Thoracic aorta (tissue), 2 donors: ENCODE data around the gene PRKN. TPM values are rescaled to one million over a fixed set of nuclear protein-coding genes. Genes with fewer than 3 reads are reported as not detected.
"Not testable (repeated sequence)": the region's sequence is repeated elsewhere in the genome, so short reads cannot be mapped to it uniquely, and the experiment has no call there.

Experiments used
- ATAC-seq: fragments of 150-250 bp; one replicate; pipeline ENCODE4 v1.8.0; 2017; ENCODE audit warnings: low read depth; ENCODE audit not compliant: insufficient number of reproducible peaks, low FRiP score
- DNase-seq: peaks from one replicate; pipeline ENCODE4 v3.0.0-alpha.2; 2020; ENCODE audit warnings: low spot score
- H3K27ac ChIP-seq, 2 donors: fragments of 200-600 bp; sonication (generic); 1 replicate in 1 of 2; 2 replicates in 1 of 2; pipeline ENCODE4 v1.5.1; 2016; ENCODE audit warnings: mild to moderate bottlenecking in 2 of 2, moderate library complexity in 2 of 2
- H3K27me3 ChIP-seq: fragments of 200-600 bp; sonication (generic); replicated peaks from 2 replicates; pipeline ENCODE4 v1.6.0; 2016; ENCODE audit warnings: mild to moderate bottlenecking; ENCODE audit not compliant: insufficient read depth
- H3K36me3 ChIP-seq: fragments of 200-600 bp; sonication (generic); one replicate; pipeline ENCODE4 v1.5.1; 2016
- H3K4me1 ChIP-seq, 2 donors: fragments of 200-600 bp; sonication (generic); 1 replicate in 1 of 2; 2 replicates in 1 of 2; pipeline versions ENCODE4 v1.5.1 to v1.6.0; 2016; ENCODE audit warnings: low read depth in 2 of 2, mild to moderate bottlenecking in 1 of 2; ENCODE audit not compliant: control insufficient read depth in 1 of 2
- H3K4me3 ChIP-seq: fragments of 200-600 bp; sonication (generic); 2 replicates; pipeline ENCODE4 v1.5.1; 2016; ENCODE audit warnings: mild to moderate bottlenecking
- H3K9me3 ChIP-seq: fragments of 200-600 bp; sonication (generic); 2 replicates; pipeline ENCODE4 v1.5.1; 2016
- CTCF ChIP-seq: fragments of 200-600 bp; sonication (generic); IDR thresholded peaks from one replicate; pipeline ENCODE4 v1.5.1; 2019; ENCODE audit warnings: antibody characterized with exemption
- total RNA-seq, 2 donors: library from RNA; depleted of rRNA; stranded (reverse); fragments of >200 nt; gene quantifications; one replicate each; pipeline versions ENCODE4 v1.1.0 to v1.2.3, GENCODE V29; 2016

Gene PRKN
- total RNA-seq, 2 donors from 2014 or later, result 10.4 to 23.8 TPM

GRCh38 chr6:161327360-161327953 lies 1400.1 kb downstream of the PRKN start:
- no peaks in the 10 kb centered on the region for H3K27me3 ChIP-seq
- no peaks in the 10 kb centered on the region for H3K9me3 ChIP-seq
- no peak for ATAC-seq

DNA sequence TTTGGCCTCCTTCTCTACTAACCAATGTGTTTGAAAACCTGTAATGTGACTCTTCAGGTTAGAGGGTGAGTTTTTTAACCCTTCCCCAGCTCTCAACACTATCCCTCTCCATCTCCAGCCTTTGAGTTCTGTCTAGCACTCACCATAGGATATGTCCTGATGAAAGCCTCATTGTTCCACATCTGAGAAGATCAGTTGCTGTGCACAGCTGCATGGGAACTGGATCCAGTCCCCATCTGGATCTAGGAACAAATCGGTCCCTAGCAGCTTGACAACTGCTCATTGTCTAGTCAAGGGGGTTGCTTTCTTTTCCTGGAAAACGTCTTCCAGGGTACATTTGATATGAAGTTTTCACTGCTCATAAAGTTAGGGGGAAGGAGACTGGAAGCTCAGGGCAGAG lies 1408.3 kb downstream of the PRKN start:
- TF ChIP-seq CTCF, result no peak
- no peak overlapping the region for H3K27ac ChIP-seq
- ATAC-seq, result no peak

More at GRCh38 chr6:161327360-161327953, 1400.1 kb downstream of the PRKN start:
- no peaks in the 10 kb centered on the region for H3K4me1 ChIP-seq
- no peak overlapping the region for H3K4me3 ChIP-seq
- no peaks in the 10 kb centered on the region for H3K36me3 ChIP-seq
- H3K27ac ChIP-seq, result no peak overlapping the region
- DNase-seq, result no peak
- TF ChIP-seq CTCF, result no peak

DNA sequence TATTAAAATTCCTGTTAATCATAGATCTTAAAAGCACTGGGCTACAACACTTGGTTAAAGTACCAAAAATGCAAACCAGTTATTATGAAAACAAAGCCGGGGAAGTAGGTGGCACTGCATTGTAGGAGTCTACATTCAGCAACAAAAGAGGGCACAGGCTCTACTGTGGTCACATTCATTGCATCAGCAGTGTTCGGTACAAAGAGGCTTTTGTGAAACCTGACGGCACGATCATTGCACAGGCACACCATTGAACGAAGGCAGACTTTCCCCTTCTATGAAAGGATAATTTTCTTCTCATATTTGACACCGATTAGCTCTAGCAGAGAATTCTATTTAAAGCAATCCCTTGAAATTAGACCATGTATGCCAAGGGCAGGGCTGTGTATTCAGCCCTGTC lies 1409.1 kb downstream of the PRKN start:
- Histone ChIP-seq H3K9me3 (no peaks in the 10 kb centered on the region), H3K4me3 (no peak overlapping the region), H3K36me3 (no peaks in the 10 kb centered on the region), H3K4me1 (no peaks in the 10 kb centered on the region), H3K27ac (no peak overlapping the region), H3K27me3 (no peaks in the 10 kb centered on the region)
- TF ChIP-seq CTCF, result no peak
- DNase-seq, result no peak
- ATAC-seq, result no peak

More for the DNA sequence above, 1408.3 kb downstream of the PRKN start:
- DNase-seq, result no peak
- H3K36me3 ChIP-seq, result no peaks in the 10 kb centered on the region
- H3K27me3 ChIP-seq, result no peaks in the 10 kb centered on the region
- H3K4me3 ChIP-seq, result no peak overlapping the region
- H3K4me1 ChIP-seq, result no peaks in the 10 kb centered on the region
- H3K9me3 ChIP-seq, result no peaks in the 10 kb centered on the region

DNA sequence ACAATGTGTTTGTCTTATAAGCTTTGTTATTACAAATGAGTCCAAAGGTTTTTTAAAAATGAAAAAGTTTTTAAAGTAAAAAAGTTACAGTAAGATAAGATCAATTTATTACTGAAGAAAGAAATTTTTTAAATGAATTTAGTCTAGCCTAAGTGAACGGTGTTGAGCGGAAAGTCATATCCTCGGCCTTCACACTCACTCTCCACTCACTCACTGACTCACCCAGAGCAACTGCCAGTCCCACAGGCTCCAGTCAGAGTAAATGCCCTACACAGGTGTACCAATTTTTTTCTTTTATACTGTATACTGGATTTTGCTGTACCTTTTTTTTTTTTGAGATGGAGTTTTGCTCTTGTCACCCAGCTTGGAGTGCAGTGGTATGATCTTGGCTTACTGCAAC lies 1411.0 kb downstream of the PRKN start:
- no peak for TF ChIP-seq CTCF
- no peak for ATAC-seq
- H3K4me3 ChIP-seq, result no peak overlapping the region

DNA sequence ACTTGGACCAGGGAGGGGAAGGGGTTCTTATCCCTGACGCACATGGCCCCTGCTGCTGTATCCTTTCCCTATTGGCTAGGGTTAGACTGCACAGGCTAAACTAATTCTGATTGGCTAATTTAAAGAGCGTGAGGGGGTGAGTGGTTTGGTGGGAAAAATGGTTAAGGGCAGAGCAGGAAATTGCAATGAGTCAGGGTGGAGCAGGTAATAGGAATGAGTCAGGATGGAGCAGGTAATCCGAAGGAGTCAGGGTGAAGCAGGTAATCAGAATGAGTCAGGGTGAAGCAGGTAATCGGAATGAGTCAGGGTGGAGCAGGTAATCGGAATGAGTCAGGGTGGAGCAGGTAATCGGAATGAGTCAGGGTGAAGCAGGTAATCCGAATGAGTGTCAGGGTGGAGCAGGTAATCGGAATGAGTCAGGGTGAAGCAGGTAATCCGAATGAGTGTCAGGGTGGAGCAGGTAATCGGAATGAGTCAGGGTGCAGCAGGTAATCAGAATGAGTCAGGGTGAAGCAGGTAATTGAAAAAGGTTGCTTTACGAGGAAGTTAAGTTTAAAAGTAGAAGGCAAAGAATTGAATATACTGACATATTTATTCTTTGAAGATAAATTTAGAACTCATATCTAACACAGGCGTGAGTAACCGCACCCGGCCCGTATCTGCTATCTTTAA lies 1412.2 kb downstream of the PRKN start:
- not testable (repeated sequence) for DNase-seq, H3K27ac ChIP-seq, H3K4me3 ChIP-seq, H3K9me3 ChIP-seq, H3K27me3 ChIP-seq, H3K4me1 ChIP-seq, H3K36me3 ChIP-seq, ATAC-seq

More for the DNA sequence above, 1411.0 kb downstream of the PRKN start:
- Histone ChIP-seq H3K27ac (no peak overlapping the region), H3K4me1 (no peaks in the 10 kb centered on the region), H3K27me3 (no peaks in the 10 kb centered on the region), H3K9me3 (no peaks in the 10 kb centered on the region), H3K36me3 (no peaks in the 10 kb centered on the region)
- no peak for DNase-seq

DNA sequence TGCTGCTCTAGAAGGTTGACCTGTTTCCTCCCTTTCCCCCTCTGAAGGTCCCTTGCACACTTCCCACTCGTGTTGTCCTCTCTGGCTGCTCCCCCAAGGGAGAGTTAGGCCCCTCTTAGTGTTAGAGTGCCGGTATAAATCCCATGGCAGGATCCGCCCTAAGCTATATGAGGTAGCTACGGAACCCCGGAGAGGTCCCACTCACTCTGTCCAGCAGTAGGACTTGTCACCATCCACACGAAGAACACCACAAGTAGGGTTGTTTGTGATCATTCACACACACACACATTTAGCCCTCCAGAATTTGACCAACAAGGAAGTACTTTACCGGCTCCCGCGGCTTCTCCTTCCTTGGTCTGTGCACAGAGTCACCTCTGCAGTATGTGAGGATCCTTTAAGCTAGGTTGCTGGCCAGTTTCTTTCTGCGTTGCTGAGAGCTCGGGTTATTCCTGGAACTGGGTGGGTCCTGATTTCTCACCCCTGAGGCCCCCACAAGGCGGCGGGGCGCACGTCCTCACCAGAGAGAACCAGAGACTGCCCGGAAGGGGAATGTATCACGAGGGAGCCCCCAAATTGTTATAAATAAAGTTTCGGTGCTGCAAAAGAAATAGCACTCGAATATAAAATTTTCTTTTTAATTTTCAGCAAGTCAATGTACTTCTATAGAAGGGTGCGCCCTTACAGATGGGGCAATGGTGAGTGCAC lies 1412.9 kb downstream of the PRKN start:
- not testable (repeated sequence) for H3K36me3 ChIP-seq, H3K9me3 ChIP-seq, ATAC-seq, H3K27me3 ChIP-seq, H3K4me1 ChIP-seq, DNase-seq, H3K4me3 ChIP-seq, H3K27ac ChIP-seq
